H1 (cell line): ENCODE results near the gene ADGRL3. TPM values are rescaled to one million over a fixed set of nuclear protein-coding genes. Genes with fewer than 3 reads are reported as not detected.

Source experiments
- CBX5 ChIP-seq: fragments of 300-800, 300-1000 bp; sonication (generic); IDR thresholded peaks from 2 replicates; pipeline ENCODE4 v1.7.1; 2016; ENCODE audit warnings: antibody characterized with exemption, low read length, low read depth
- CHD7 ChIP-seq: fragments of 300-600 bp; sonication (generic); IDR thresholded peaks from 2 replicates; pipeline ENCODE4 v1.7.1; 2012; ENCODE audit warnings: low read length, moderate library complexity, mild to moderate bottlenecking, inconsistent platforms; ENCODE audit not compliant: insufficient replicate concordance
- CTBP2 ChIP-seq: IDR thresholded peaks from 2 replicates; pipeline ENCODE4 v1.7.0; 2011; ENCODE audit warnings: borderline replicate concordance, mild to moderate bottlenecking, moderate library complexity, mixed read lengths, low read length; ENCODE audit not compliant: insufficient read depth, insufficient read length
- PHF8 ChIP-seq: fragments of 200-600 bp; sonication (generic); conservative IDR thresholded peaks from 2 replicates; pipeline ENCODE4 v1.7.1; 2012; ENCODE audit warnings: low read depth, mild to moderate bottlenecking, inconsistent platforms, low read length, moderate library complexity
- POLR2AphosphoS5 ChIP-seq: IDR thresholded peaks from 2 replicates; pipeline ENCODE4 v1.6.1; 2011; ENCODE audit warnings: low read depth, low read length
- POU5F1 ChIP-seq: IDR thresholded peaks from 2 replicates; pipeline ENCODE4 v1.6.1; 2011; ENCODE audit warnings: low read depth, mild to moderate bottlenecking, low read length, moderate library complexity
- RAD21 ChIP-seq, 2 experiments: IDR thresholded peaks in 1 of 2; conservative IDR thresholded peaks in 1 of 2; 2 replicates each; pipeline ENCODE4 v1.6.1; 2011; ENCODE audit warnings: low read depth in 2 of 2, low read length in 2 of 2, improper control_type of control experiment in 1 of 2, inconsistent platforms in 1 of 2, mild to moderate bottlenecking in 1 of 2, moderate library complexity in 1 of 2
- RXRA ChIP-seq: IDR thresholded peaks from 2 replicates; pipeline ENCODE4 v1.6.1; 2011; ENCODE audit warnings: low read depth, mild to moderate bottlenecking, low read length, moderate library complexity; ENCODE audit not compliant: insufficient read depth
- TAF7 ChIP-seq: optimal IDR thresholded peaks from 2 replicates; pipeline ENCODE3; 2011; ENCODE audit warnings: low read depth, mild to moderate bottlenecking, inconsistent platforms, low read length, moderate library complexity, borderline replicate concordance
- polyA plus RNA-seq, 7 experiments: library from polyadenylated mRNA; depleted of rRNA in 3 of 7; stranded (reverse) in 5 of 7; unstranded in 2 of 7; fragments of >200 nt in 5 of 7; fragments of 200-250 nt in 2 of 7; gene quantifications; 1 replicate in 5 of 7; 2 replicates in 1 of 7; 4 replicates in 1 of 7; pipeline versions ENCODE4 v1.2.1 to v1.2.3, GENCODE V29; 2011 to 2013; ENCODE audit warnings: missing spikeins in 2 of 7, mixed read lengths in 2 of 7
- total RNA-seq: library from RNA; stranded (reverse); fragmentation: NEBNext Ultra II Directional; extraction: Animal tissue kit (Norgen Biotek cat#: 25700); gene quantifications from 2 replicates; pipeline ENCODE4 v1.2.1, GENCODE V29; 2021

ADGRL3 gene
- total and polyA plus RNA-seq, 2 of the 8 experiments (the other 6 are each of a cell fraction or from before 2014, with no cell fraction given), result 6.6 to 13.0 TPM

GRCh38 chr4:61553557-61554125 lies 353.5 kb downstream of the ADGRL3 start (continued):
- TF ChIP-seq CHD7, result peak; percentile 49
- peak; percentile 26 to 28; a peak in 2 of 4 replicates for TF ChIP-seq RAD21 (IDR thresholded peaks at IDR 0.05 in 1 of 2, conservative IDR thresholded peaks at IDR 0.05 in 1 of 2; ENCODE audit: low read depth in 2 of 2, low read length in 2 of 2)
- TF ChIP-seq TAF7, result no peak
- TF ChIP-seq POU5F1, result 0 out of 2 replicates have a peak, but pooled peaks have one; percentile 24
- no peak for TF ChIP-seq CBX5
- no peak for TF ChIP-seq PHF8
- TF ChIP-seq CTBP2, result no peak
- TF ChIP-seq POLR2AphosphoS5, result no peak
- no peak for TF ChIP-seq RXRA
